Endothelial cell of umbilical vein (primary cell): ENCODE data around the gene NDUFB5. TPM values are rescaled to one million over a fixed set of nuclear protein-coding genes. Genes with fewer than 3 reads are reported as not detected.

Source experiments
- BruUV-seq: library from RNA; stranded (reverse); fragments of 400-500 nt; replicated peaks from 2 replicates; lab custom pipeline; 2021; lab: Mats Ljungman, UMichigan
- CTCF ChIA-PET: fragments of 300-600, 350-600 bp; sonication (Branson Sonifier 250); formaldehyde crosslinking; loops from one replicate; lab custom pipeline; 2021; ENCODE audit warnings: antibody characterized with exemption, inconsistent platforms; lab: Charles Lee
- POLR2A ChIA-PET: fragments of 300-600, 350-600 bp; sonication (Branson Sonifier 250); formaldehyde crosslinking; loops from one replicate; lab custom pipeline; 2021; ENCODE audit warnings: antibody characterized with exemption, inconsistent platforms; lab: Charles Lee
- DNase-seq: peaks from one replicate; pipeline ENCODE4 v3.0.0-alpha.2; 2011; ENCODE audit warnings: low read depth, low spot score
- FAIRE-seq: peaks from 2 replicates; lab custom pipeline; 2011; peaks lifted over from hg19 to GRCh38; lab: Jason Lieb, UNC
- H2AFZ ChIP-seq: 2 replicates; pipeline ENCODE4 v1.6.0; 2012; ENCODE audit warnings: low read depth, low read length, control low read depth, inconsistent platforms
- H3K27ac ChIP-seq: 2 replicates; pipeline ENCODE4 v1.5.1; 2011; ENCODE audit warnings: low read depth, mild to moderate bottlenecking, control low read depth, low read length, moderate library complexity; ENCODE audit not compliant: insufficient read depth
- H3K27me3 ChIP-seq, 2 experiments: 2 replicates each; pipeline versions ENCODE4 v1.6.0 to v1.6.1; 2011; ENCODE audit warnings: low read length in 2 of 2, mixed read lengths in 1 of 2; ENCODE audit not compliant: control insufficient read depth in 2 of 2, insufficient read depth in 2 of 2
- H3K36me3 ChIP-seq, 2 experiments: 2 replicates in 1 of 2; 3 replicates in 1 of 2; pipeline ENCODE4 v1.5.1; 2011; ENCODE audit warnings: low read length in 2 of 2, mild to moderate bottlenecking in 1 of 2, moderate library complexity in 1 of 2; ENCODE audit not compliant: control insufficient read depth in 2 of 2, insufficient read depth in 2 of 2; ENCODE audit errors: extremely low read depth in 1 of 2
- H3K4me1 ChIP-seq: 3 replicates; pipeline ENCODE4 v1.5.1; 2011; ENCODE audit warnings: mild to moderate bottlenecking, low read length; ENCODE audit not compliant: control insufficient read depth, insufficient read depth; ENCODE audit errors: extremely low read depth
- H3K4me2 ChIP-seq: 2 replicates; pipeline ENCODE4 v1.6.1; 2011; ENCODE audit warnings: low read length, control low read depth, mixed read lengths; ENCODE audit not compliant: insufficient read depth
- H3K4me3 ChIP-seq, 3 experiments: fragments of 200-600 bp in 1 of 3; sonication (generic), shearing (Covaris generic) in 1 of 3; replicated peaks in 1 of 3; 2 replicates each; pipeline ENCODE4 v1.5.1; 2011 to 2016; ENCODE audit warnings: control low read depth in 3 of 3, low read length in 3 of 3, mild to moderate bottlenecking in 2 of 3, inconsistent platforms in 1 of 3, low read depth in 1 of 3, moderate library complexity in 1 of 3; ENCODE audit not compliant: insufficient read depth in 1 of 3
- H3K79me2 ChIP-seq: 2 replicates; pipeline ENCODE4 v1.6.0; 2012; ENCODE audit warnings: low read length, inconsistent platforms; ENCODE audit not compliant: control insufficient read depth, insufficient read depth
- H3K9ac ChIP-seq: replicated peaks from 2 replicates; pipeline ENCODE3; 2011; ENCODE audit warnings: low read length, control low read depth; ENCODE audit not compliant: insufficient read depth; ENCODE audit errors: extremely low read depth
- H3K9me1 ChIP-seq: replicated peaks from 3 replicates; pipeline ENCODE4 v1.6.0; 2011; ENCODE audit warnings: mild to moderate bottlenecking, low read length; ENCODE audit not compliant: control insufficient read depth, insufficient read depth; ENCODE audit errors: extremely low read depth
- H3K9me3 ChIP-seq: replicated peaks from 2 replicates; pipeline ENCODE4 v1.5.1; 2012; ENCODE audit warnings: low read length, inconsistent platforms; ENCODE audit not compliant: control insufficient read depth, insufficient read depth
- H4K20me1 ChIP-seq: replicated peaks from 2 replicates; pipeline ENCODE3; 2011; ENCODE audit warnings: mild to moderate bottlenecking, low read length; ENCODE audit not compliant: control insufficient read depth, insufficient read depth; ENCODE audit errors: extremely low read depth
- FOS ChIP-seq: IDR thresholded peaks from 2 replicates; pipeline ENCODE4 v1.6.1; 2011; ENCODE audit warnings: mild to moderate bottlenecking, low read length, moderate library complexity, borderline replicate concordance; ENCODE audit not compliant: insufficient read depth
- GATA2 ChIP-seq: IDR thresholded peaks from 2 replicates; pipeline ENCODE4 v1.7.0; 2011; ENCODE audit warnings: low read depth, mild to moderate bottlenecking, moderate library complexity, mixed read lengths, low read length; ENCODE audit not compliant: insufficient read length, insufficient read depth
- MYC ChIP-seq: IDR thresholded peaks from one replicate; pipeline ENCODE4 v1.6.1; 2011; ENCODE audit warnings: mild to moderate bottlenecking, low read depth, low read length
- POLR2A ChIP-seq: IDR thresholded peaks from 2 replicates; pipeline ENCODE4 v1.6.1; 2012; ENCODE audit warnings: low read depth, mild to moderate bottlenecking, control low read depth, low read length
- POLR2AphosphoS5 ChIP-seq: IDR thresholded peaks from 2 replicates; pipeline ENCODE4 v1.6.1; 2012; ENCODE audit warnings: low read depth, mild to moderate bottlenecking, control low read depth, low read length, moderate library complexity; ENCODE audit not compliant: insufficient read depth
- dilution Hi-C: fragments of 300-500 bp; cut with MboI; formaldehyde crosslinking; loops from one replicate; pipeline ENCODE4 v1.15.0; 2019; ENCODE audit warnings: low sequenced_read_pairs; ENCODE audit not compliant: extremely low pct_ligation_motif_present
- intact Hi-C: fragments of 100-400 bp; cut with micrococcal nuclease; formaldehyde crosslinking; loops from one replicate; pipeline ENCODE4 v1.10.0; 2022
- polyA plus RNA-seq, 4 experiments: library from polyadenylated mRNA; depleted of rRNA in 3 of 4; stranded (reverse) in 3 of 4; unstranded in 1 of 4; fragments of >200 nt; gene quantifications; 2 replicates each; pipeline versions ENCODE4 v1.2.1 to v1.2.3, GENCODE V29; 2011 to 2012; ENCODE audit warnings: missing spikeins in 1 of 4
- total RNA-seq: library from RNA; stranded (reverse); gene quantifications from 2 replicates; pipeline ENCODE4 v1.2.3, GENCODE V29; 2021
- TF ChIP-seq, protein P1 (sequence below), 2 donors: IDR thresholded peaks; 1 replicate in 1 of 2; 2 replicates in 1 of 2; pipeline ENCODE4 v1.5.1; 2011; ENCODE audit warnings: low read length in 2 of 2, mild to moderate bottlenecking in 2 of 2, moderate library complexity in 2 of 2, control low read depth in 1 of 2, inconsistent platforms in 1 of 2, low read depth in 1 of 2; ENCODE audit not compliant: insufficient read depth in 1 of 2; ENCODE audit errors: extremely low read depth in 1 of 2
- TF ChIP-seq, protein P2 (sequence below): IDR thresholded peaks from 2 replicates; pipeline ENCODE4 v1.6.1; 2011; ENCODE audit not compliant: insufficient read depth, insufficient read length

The NDUFB5 gene
- total and polyA plus RNA-seq, 2 donors (not counting 3 experiments of a cell fraction or from before 2014, with no cell fraction given): 48.2 to 74.9 TPM

DNA sequence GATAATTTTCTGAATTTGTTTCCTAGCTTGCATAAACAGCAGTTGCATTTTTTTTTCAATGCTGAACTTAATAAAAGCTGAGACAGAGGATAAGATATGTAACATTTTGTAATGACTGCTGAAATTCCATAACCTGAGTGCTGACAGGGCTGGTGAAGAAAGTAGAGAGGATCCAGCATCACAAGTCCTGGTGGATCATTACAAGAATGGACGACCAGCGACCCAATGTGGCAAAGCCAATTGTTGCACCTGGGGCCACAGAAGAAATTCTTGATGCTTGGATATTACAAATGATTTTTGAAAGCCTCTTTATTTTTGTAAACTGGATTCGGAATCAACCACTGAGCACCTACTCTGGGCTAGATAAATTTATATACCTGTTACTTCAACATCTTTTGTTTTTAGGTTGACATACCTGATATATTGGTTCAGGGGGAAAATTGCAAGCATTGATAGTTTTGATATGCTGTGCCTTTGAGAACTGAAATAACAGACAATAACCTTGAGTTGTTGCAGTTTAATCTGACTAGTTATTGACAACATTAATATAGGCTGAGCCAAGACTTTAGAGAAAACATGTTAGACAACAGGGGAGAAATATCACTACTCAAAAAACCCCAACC is 45.7 kb upstream of the NDUFB5 start:
- Histone ChIP-seq H3K9me1 (no peaks in the 10 kb centered on the region), H3K9me3 (no peaks in the 10 kb centered on the region), H3K36me3 (no peaks in the 10 kb centered on the region), H3K79me2 (peaks cover 5% of the 10 kb centered on the region), H2AFZ (no peak overlapping the region), H3K4me2 (no peak overlapping the region), H3K4me1 (peaks cover 2% of the 10 kb centered on the region), H4K20me1 (no peaks in the 10 kb centered on the region), H3K9ac (no peak overlapping the region), H3K27ac (no peak overlapping the region), H3K27me3 (no peaks in the 10 kb centered on the region), H3K4me3 (no peak overlapping the region)
- TF ChIP-seq FOS: no peak
- TF ChIP-seq, protein P1, sequence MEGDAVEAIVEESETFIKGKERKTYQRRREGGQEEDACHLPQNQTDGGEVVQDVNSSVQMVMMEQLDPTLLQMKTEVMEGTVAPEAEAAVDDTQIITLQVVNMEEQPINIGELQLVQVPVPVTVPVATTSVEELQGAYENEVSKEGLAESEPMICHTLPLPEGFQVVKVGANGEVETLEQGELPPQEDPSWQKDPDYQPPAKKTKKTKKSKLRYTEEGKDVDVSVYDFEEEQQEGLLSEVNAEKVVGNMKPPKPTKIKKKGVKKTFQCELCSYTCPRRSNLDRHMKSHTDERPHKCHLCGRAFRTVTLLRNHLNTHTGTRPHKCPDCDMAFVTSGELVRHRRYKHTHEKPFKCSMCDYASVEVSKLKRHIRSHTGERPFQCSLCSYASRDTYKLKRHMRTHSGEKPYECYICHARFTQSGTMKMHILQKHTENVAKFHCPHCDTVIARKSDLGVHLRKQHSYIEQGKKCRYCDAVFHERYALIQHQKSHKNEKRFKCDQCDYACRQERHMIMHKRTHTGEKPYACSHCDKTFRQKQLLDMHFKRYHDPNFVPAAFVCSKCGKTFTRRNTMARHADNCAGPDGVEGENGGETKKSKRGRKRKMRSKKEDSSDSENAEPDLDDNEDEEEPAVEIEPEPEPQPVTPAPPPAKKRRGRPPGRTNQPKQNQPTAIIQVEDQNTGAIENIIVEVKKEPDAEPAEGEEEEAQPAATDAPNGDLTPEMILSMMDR (IDR thresholded peaks at IDR 0.05; ENCODE audit: extremely low read depth in 1 of 2, insufficient read depth in 1 of 2, low read depth in 1 of 2, low read length in 2 of 2): peak; percentile 77 to 91
- ChIA-PET CTCF (interaction anchor here (1.0 to 2.8 kb wide), 6 partner anchors 82 to 237 kb away, joined by 3 to 57 read pairs (median 5); no protein-coding TSS in a partner anchor), POLR2A (no interaction called here)
- no TSS peak for BruUV-seq
- DNase-seq: peak; percentile 84
- intact Hi-C loops (loop anchor here (1.0 to 2.0 kb wide), 7 partner anchors 32 to 544 kb away; partner anchors contain the start of gene GNB4), dilution Hi-C loops (no loop called here)
- peak; percentile 91 for FAIRE-seq

DNA sequence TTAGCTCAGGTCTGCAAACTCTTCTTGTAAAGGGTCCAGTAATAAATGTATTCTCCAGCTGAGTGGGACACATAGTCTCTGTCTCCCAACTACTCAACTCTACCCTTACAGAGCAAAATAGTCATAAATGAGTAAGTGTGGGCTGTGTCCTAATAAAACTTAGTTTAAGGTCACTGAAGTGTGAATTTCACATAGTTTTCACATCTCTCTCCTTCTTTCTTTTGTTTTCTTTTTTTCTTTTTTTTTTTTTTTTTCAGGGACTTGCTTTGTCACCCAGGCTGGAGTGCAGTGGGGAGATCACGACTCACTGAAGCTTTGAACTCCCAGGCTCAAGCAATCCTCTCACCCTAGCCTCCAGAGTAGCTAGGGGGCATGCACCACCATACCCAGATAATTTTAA is 43.8 kb upstream of the NDUFB5 start:
- CTCF ChIA-PET: interaction anchor here (1.1 to 2.4 kb wide), 5 partner anchors 114 to 239 kb away, joined by 4 to 8 read pairs (median 5); no protein-coding TSS in a partner anchor
- Histone ChIP-seq H3K36me3 (no peaks in the 10 kb centered on the region), H4K20me1 (no peaks in the 10 kb centered on the region), H3K9ac (no peak overlapping the region), H3K9me3 (no peaks in the 10 kb centered on the region), H3K9me1 (no peaks in the 10 kb centered on the region), H3K27ac (no peak overlapping the region), H3K4me3 (no peak overlapping the region), H3K4me1 (peaks cover 7% of the 10 kb centered on the region), H3K27me3 (no peaks in the 10 kb centered on the region), H3K79me2 (peaks cover 24% of the 10 kb centered on the region), H2AFZ (no peak overlapping the region), H3K4me2 (no peak overlapping the region)
- BruUV-seq: no TSS peak
- TF ChIP-seq POLR2AphosphoS5 (no peak), GATA2 (no peak), POLR2A (no peak), MYC (no peak)
- TF ChIP-seq, protein P2, sequence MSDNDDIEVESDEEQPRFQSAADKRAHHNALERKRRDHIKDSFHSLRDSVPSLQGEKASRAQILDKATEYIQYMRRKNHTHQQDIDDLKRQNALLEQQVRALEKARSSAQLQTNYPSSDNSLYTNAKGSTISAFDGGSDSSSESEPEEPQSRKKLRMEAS: no peak
- TF ChIP-seq, protein P1 (IDR thresholded peaks at IDR 0.05; ENCODE audit: extremely low read depth in 1 of 2, insufficient read depth in 1 of 2, low read depth in 1 of 2, low read length in 2 of 2): no peak
- intact Hi-C loops (no loop called here), dilution Hi-C loops (no loop called here)
- FAIRE-seq (no peak), DNase-seq (no peak)
- POLR2A ChIA-PET: no interaction called here
